GM13977 (cell line): ENCODE data around the gene KRTAP5-4.
"Not testable (repeated sequence)": the region's sequence is repeated elsewhere in the genome, so short reads cannot be mapped to it uniquely, and the experiment has no call there.

Experiments used
- DNase-seq: peaks from one replicate; pipeline ENCODE4 v3.0.0; 2012; ENCODE audit warnings: low spot score
- CTCF ChIP-seq: IDR thresholded peaks from 2 replicates; pipeline ENCODE4 v1.5.1; 2012; ENCODE audit warnings: mild to moderate bottlenecking, control low read depth; ENCODE audit not compliant: insufficient read depth; ENCODE audit errors: extremely low read depth, missing control alignments
- in situ Hi-C: fragments of 300-500 bp; cut with MboI; formaldehyde crosslinking; loops from one replicate; pipeline ENCODE4 v1.12.0; 2022; ENCODE audit warnings: low sequenced_read_pairs, low pct_unique_long_range_greater_than_20kb, mixed read lengths, inconsistent platforms; ENCODE audit not compliant: unreplicated experiment

KRTAP5-4 gene

GRCh38 chr11:1628506-1629325, 6.8 kb upstream of the KRTAP5-4 start:
- peak; percentile 87 for DNase-seq
- TF ChIP-seq CTCF = peak; percentile 89
- in situ Hi-C loops = no loop called here

GRCh38 chr11:1625541-1625940, 3.6 kb upstream of the KRTAP5-4 start:
- in situ Hi-C loops = no loop called here
- no peak for TF ChIP-seq CTCF
- no peak for DNase-seq

GRCh38 chr11:1624621-1625020, 2.7 kb upstream of the KRTAP5-4 start:
- TF ChIP-seq CTCF = no peak
- in situ Hi-C loops = no loop called here
- no peak for DNase-seq

- in situ Hi-C loops = no loop called here
- no peak for TF ChIP-seq CTCF
- DNase-seq = no peak
Observed at GRCh38 chr11:1623716-1624115, 1.8 kb upstream of the KRTAP5-4 start.

GRCh38 chr11:1619449-1619848, 2.5 kb downstream of the KRTAP5-4 start:
- DNase-seq = no peak
- in situ Hi-C loops = no loop called here
- no peak for TF ChIP-seq CTCF

GRCh38 chr11:1618231-1618630, 3.7 kb downstream of the KRTAP5-4 start:
- TF ChIP-seq CTCF = no peak
- in situ Hi-C loops = no loop called here
- no peak for DNase-seq

- no peak for DNase-seq
- no peak for TF ChIP-seq CTCF
- in situ Hi-C loops = no loop called here
Observed at GRCh38 chr11:1608363-1608762, 13.6 kb downstream of the KRTAP5-4 start, which contains the start of gene KRTAP5-3. KRTAP5-3 (minus strand) TSS chr11:1608463; CDS start chr11:1608385, 78 bp downstream.

GRCh38 chr11:1607901-1608300, 14.0 kb downstream of the KRTAP5-4 start:
- DNase-seq, in situ Hi-C loops: not testable (repeated sequence)

- DNase-seq, in situ Hi-C loops: not testable (repeated sequence)
Observed at GRCh38 chr11:1607156-1607845, 14.6 kb downstream of the KRTAP5-4 start.

- peak; percentile 81 for DNase-seq
- in situ Hi-C loops = not testable (repeated sequence)
Observed at GRCh38 chr11:1605923-1606322, 16.0 kb downstream of the KRTAP5-4 start.
